ENCODE data around the gene SLC5A2.
A peak's percentile ranks its signal among the peaks of the same experiment; 100 is the strongest.
"Not testable (repeated sequence)": the region's sequence is repeated elsewhere in the genome, so short reads cannot be mapped to it uniquely, and the experiment has no call there.

Gene SLC5A2

DNA sequence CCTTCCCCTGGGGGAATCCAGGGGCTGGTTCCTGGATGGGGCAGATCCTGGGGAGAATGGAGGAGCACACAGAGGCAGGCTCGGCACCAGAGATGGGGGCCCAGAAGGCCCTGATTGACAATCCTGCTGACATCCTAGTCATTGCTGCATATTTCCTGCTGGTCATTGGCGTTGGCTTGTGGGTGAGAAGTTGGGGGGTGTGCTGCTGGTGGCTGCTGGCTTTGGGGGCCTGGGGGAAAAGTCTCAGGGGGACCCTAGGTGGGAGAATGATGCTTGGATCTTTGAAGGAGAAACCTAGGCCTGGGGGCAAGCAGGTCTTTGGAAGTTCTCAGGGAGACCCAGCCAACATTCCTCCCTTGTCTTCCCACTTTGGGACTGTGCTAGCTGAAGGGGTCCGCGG is at the start of gene SLC5A2:
SLC5A2 (plus strand) TSS at position 43 of the 400 bp plus-strand sequence; CDS start at position 57, 14 bp downstream.
- no peak for DNase-seq

DNA sequence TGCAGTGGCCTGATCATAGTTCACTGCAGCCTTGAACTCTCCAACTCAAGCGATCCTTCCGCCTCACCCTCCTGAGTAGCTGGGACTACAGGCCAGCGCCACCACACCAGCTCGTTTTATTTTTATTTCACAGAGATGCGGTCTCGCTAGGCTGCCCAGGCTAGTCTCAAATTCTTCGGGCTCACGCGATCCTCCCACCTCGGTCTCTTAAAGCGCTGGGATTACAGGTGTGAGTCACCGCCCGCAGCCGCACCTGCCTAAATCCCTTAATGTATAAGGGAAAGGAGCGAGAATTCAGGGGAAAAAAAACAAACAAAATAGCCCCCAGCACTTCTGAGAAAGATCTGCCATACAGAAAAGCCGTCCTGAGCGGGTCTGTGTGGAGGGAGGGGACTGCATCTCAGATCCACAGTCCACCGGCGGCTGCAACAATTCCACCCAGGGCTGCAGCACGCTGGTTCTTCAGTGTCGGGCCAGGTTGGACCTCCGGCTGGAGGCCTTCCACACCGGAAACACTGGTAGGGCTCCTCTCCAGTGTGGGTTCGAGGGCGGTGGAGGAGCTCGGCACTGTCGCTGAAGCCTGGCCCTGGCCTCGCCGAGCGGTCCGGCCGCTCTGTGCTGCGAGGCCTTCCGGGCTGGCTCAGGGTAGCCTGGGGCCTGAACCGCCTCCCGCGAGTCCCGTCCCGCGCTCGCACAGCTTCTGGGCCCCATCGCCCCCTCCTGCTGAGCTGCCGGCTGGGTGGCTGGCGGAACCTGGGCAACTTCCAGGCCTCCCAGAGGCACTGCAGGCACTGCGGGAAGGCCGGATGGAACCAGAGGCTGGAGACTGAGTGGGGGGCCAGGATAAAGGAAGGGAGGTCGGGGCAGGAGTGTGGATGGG is 47.3 kb upstream of the SLC5A2 start:
- DNase-seq: no peak

GRCh38 chr16:31436221-31437045 is 46.5 kb upstream of the SLC5A2 start:
- DNase-seq: no peak

GRCh38 chr16:31438414-31438813 is 44.5 kb upstream of the SLC5A2 start:
- DNase-seq: no peak

GRCh38 chr16:31439023-31439422 is 43.9 kb upstream of the SLC5A2 start:
- not testable (repeated sequence) for DNase-seq

DNA sequence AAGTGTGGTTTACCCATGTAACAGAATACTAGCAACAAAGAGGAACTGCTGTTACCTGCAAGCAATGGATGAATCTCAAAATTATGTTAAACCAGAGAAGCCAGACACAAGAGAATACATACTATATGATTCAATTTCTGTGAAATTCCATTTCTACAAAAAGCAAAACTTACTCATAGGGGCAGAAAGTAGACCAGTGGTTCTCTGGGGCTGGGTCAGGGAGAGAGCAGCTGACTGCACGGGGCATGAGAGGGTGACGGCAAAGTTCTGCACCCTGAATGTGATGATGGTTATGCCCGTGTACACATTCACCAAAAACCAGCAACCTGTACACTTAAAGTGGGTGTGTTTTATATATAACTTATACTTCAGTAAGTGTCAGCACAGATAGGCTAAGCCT is 43.4 kb upstream of the SLC5A2 start:
- DNase-seq: no peak

GRCh38 chr16:31440516-31441184 is 42.3 kb upstream of the SLC5A2 start:
- DNase-seq: no peak

GRCh38 chr16:31441956-31442355 is 41.0 kb upstream of the SLC5A2 start:
- no peak for DNase-seq

GRCh38 chr16:31445931-31446330 is 37.0 kb upstream of the SLC5A2 start:
- not testable (repeated sequence) for DNase-seq

GRCh38 chr16:31451201-31451600 is 31.7 kb upstream of the SLC5A2 start:
- DNase-seq: no peak

DNA sequence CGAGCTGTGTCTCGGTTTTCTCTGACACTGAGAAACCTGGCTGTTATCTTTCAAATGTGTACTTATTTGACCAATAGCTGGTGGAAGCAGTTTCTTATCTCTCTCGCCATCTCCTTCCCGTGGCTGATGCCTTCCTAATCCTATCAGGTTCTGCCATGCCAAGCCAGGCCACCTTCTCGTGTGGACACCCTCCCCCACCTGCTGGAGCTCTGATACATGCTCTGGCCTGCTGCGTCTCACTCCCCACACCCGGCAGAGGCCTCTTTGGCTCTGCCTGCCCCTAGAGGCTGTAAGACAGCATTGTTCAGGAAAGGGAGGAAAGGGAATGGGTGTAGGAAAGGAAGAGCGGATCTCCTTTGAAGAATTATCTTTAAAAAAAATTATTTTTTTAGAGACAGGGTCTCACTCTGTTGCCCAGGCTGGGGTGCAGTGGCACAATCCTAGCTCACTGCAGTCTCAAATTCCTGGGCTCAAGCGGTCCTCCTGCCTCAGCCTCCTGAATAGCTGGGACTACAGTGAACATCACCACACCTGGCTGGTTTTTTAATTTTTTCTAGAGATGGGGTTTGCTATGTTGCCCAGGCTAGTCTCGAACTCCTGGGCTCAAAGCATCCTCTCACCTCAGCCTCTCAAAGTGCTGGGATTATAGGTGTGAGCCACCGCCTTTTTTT is 31.1 kb upstream of the SLC5A2 start:
- DNase-seq: peak; percentile 33

DNA sequence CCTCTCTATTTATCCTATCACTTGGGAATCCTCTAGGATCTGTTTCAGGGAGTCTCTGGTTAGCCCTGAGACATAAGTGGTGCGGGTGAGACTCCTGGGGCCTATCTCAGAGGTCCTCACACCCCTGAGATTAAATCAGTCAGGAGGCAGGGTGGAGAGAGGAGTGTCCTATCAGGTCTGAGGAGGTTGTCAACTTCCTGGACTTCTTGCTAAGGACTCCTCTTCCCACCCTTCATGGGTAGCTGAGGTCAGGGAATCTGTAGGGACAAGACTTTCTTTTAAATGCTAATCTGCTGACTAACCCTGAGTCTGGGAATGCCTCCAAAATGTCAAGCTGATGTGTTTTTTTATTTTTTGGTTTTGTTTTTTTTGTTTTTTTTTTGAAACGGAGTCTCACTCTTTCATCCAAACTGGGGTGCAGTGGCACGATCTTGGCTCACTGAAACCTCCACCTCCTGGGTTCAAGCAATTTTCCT is 30.3 kb upstream of the SLC5A2 start:
- no peak for DNase-seq

GRCh38 chr16:31453255-31454204 is 29.4 kb upstream of the SLC5A2 start:
- DNase-seq: no peak

GRCh38 chr16:31455601-31456314 is 27.2 kb upstream of the SLC5A2 start:
- DNase-seq: no peak

- DNase-seq: no peak
Measured at GRCh38 chr16:31456988-31457360, 25.9 kb upstream of the SLC5A2 start.

DNA sequence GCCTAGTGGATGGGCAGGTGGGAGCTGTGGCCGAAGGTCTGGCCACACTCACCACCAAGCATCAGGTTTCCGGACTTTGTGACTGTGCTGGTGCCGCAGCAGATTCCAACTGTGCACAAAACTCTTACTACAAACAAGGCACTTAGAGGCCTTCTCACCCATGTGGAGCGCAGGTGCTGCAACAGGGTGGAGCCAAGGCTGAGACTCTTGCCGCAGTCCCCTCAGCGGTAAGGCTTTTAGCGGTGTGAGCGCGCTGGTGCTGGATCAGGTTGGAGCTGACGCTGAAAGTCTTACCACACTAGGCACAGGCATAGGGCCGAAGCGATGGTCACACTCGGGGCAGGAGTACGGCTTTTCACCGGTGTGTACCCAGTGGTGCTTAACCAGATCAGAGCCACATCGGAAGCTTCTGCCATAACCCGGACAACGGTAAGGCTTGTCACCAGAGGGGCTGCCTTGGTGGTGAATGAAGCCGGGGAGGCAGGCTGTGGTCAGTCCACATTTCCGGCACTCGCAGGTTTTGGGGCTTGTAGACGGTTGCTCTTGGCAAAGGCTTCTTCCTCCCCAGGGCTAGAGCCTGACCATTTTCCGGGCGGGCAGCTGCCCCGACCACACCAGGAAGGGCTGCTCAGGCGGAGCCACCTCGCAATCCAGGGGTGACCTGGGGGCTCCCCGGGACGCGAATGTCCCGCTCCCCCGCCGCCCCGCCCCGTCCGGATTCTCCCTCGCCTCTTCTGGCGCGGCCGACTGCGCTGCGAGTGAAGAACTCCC is 24.7 kb upstream of the SLC5A2 start:
- no peak for DNase-seq

DNA sequence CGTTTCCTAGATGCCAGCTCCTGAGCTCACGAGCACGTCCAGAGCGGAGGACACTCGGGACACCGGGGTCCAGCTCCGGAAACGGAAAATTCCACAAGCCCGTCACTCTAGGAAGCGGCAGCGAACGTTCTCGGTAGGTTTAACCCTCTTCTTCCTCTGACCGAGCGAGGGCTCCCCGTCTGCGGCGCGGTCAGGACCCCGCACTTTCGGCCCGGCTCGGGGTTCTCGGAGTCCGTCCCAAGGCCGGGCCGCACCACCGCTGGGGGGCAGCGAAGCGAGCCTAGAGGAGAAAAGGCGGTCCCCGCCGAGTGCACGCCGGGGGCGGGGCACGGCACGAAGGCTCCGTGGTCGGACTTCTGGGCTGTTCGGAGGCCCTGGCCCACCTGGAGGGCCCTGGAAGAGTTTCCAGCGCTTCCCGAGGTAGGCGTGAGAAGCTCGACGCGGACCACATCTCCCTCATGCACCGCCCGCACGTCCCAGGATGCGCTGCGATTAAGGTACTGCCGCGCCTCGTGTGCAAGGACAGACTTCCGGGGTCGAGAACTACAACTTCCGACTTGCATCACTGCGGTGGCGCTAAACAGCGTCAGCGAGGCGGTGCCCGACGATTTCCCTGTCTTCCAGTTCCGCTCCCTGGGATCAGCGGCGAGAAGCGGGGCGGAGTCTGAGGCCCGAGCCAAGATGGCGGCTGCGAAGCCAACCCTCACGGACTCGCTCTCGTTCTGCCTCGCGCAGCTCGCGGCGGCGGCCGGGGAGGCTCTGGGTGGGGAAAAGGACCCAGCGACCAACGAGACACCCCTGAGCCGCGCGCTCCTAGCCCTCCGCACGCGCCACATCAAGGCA is 23.9 kb upstream of the SLC5A2 start, which contains the start of gene ARMC5:
ARMC5 (plus strand) TSS at position 658 of the 843 bp plus-strand sequence; CDS start at position 682, 24 bp downstream.
- DNase-seq: peak; percentile 87

DNA sequence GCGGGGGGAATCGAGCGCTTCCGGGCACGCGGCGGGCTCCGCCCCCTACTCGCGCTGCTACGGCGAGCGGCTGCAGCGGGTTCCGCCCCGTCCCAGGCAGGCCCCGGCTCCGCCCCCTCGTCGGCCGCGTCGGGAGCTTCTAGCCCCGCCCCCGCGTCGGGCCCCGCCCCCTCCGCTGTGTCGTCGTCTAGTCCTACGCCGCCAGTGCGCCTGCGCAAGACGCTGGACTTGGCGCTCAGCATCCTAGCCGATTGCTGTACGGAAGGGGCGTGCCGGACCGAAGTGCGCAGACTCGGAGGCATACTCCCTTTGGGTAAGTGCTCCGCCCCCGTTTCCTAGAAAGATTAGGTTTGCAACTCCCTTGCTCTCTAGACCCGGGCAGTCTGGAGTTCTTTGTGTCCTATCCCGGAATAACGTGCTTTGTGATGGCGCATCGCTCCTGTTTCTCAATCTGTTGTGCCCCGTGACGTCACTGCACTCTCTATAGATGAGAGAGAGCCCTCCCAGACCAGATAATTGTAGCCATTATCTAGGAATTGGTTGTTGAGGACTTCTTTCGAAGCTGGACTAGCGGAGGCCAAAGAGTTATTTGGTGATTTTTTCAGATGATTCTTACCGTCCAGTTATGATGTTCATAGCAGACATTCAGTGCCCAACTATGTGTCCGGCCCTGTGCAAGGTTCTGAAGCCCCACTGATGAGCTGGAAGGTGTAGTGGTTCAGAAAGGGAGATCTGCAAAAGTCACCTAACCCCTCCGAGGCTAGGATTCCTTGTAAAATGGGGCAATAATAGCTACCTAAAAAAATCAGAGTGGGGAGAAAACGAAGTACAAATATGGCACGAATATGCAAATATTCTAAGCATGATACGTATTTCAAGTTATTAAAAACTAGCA is 23.0 kb upstream of the SLC5A2 start:
- DNase-seq: peak; percentile 97
